Superior temporal gyrus (tissue), 1 donor: ENCODE results near the gene UBE2U.
"Not testable (repeated sequence)": the region's sequence is repeated elsewhere in the genome, so short reads cannot be mapped to it uniquely, and the experiment has no call there.

ENCODE experiments used
- DNase-seq: peaks from one replicate; pipeline ENCODE4 v3.0.0-alpha.2; 2016; ENCODE audit errors: extremely low spot score

Gene UBE2U

DNA sequence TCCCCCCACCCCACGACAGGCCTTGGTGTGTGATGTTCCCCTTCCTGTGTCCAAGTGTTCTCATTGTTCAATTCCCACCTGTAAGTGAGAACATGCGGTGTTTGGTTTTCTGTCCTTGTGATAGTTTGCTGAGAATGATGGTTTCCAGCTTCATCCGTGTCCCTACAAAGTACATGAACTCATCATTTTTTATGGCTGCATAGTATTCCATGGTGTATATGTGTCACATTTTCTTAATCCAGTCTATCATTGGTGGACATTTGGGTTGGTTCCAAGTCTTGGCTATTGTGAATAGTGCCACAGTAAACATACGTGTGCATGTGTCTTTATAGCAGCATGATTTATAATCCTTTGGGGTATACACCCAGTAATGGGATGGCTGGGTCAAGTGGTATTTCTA lies 36.1 kb downstream of the UBE2U start:
- not testable (repeated sequence) for DNase-seq

DNA sequence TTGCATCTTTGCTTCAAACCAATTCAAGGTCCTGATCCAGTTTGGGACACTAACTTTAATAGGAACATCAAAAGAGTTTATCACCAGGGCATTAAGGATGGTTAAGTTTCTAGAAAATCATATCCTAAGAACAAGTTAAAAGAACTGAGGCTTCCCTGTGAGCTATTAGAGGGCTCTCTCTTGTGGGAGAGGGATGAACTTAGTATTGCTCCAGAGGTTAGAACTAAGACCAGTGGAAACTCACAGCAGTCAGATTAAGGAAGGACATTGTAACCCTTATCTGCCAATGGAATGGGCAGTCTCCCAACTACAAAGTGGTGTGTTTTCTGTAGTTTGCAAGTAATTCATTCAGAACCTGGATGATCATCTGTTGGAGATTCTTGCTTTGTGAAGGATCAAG lies 36.8 kb downstream of the UBE2U start:
- DNase-seq: no peak

DNA sequence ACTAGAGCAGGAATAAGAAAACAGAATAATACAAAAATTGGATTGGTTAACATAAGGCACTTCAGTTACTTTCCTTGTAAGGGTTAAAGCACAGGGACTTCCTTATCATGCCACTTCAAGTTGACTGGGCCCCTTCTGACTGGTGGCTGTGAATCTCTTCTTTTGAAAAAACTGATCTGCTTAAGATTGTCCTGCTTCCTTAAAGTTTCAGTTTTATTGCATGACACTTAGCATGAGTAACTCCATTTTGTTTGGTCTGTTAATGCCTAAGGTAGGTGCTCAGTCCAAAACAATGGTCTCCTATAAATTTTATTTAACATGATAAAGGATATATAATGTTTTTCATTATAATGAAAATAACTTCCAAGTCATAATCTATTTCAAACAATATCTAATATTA lies 37.6 kb downstream of the UBE2U start:
- DNase-seq: no peak

DNA sequence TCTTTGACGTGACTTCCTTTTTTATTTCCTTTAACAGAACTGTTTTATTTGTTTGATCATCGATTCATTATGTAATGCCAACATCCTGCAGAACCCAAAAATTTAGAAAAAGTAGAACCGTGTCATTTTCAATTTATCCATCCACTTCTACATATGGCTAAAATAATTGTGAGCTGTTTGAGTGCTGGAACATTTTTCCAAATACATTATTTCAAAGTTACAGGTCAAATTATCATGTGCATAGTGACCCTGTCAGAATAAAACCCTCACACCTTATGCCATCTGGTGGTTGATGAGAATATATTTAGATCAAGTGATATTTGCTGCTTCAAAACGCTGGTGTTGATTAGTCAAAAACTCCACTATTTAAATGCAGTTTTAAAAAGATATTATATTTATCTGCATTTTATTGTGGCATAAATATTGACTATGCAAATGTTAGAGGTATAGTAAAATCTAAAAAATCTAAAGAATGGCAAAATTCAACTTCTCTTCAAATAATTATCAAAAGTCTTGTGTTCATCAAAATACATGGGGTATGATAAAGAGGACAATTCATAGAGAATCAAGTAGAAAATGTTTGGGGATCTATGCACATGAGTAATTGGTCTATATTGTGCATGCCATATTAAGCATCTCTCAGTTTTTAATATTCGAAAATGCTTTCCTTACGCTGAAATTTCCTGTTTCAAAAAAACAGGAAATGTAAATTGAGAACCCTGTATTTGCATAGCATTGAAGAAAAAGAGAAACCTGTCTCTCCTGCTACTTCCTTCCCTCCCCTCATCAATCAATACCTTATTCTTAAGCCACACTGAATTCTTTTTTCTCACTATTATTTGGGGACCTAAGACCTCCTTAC lies 39.7 kb downstream of the UBE2U start:
- DNase-seq: peak; percentile 80

DNA sequence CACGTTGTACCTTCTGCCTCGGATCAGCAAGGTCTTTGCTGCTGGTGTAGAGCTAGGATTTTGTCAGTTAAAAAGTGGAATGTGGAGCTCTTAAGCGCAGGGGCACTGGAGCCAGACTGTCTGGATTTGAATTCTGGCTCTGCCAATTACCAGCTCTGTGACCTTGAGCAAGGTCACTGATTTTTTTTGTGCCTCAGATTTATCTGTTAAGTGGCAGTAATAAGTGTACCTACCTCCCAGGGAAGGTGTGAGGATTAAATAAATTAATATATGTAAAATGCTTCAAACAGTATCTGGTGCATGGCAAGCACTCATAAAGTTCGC lies 40.3 kb downstream of the UBE2U start:
- no peak for DNase-seq

DNA sequence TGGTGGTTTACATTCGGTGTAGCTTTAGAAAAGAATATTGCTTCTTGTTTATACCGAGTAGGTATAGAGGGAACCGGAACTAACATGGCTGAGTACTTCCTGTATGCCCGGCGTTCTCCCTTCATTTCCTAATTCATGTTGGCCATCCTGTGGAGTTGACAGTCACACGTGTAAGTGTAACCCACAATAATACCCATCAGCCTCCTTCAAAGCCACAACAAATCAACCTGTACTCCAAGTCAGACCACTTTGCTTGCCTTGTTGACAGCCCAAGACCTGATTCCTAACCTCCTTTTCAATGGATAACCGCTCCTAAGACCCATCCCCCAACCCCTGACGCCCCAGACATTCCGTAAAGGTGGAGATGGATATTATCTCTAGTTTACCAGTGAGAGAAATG lies 42.1 kb downstream of the UBE2U start:
- DNase-seq: no peak

DNA sequence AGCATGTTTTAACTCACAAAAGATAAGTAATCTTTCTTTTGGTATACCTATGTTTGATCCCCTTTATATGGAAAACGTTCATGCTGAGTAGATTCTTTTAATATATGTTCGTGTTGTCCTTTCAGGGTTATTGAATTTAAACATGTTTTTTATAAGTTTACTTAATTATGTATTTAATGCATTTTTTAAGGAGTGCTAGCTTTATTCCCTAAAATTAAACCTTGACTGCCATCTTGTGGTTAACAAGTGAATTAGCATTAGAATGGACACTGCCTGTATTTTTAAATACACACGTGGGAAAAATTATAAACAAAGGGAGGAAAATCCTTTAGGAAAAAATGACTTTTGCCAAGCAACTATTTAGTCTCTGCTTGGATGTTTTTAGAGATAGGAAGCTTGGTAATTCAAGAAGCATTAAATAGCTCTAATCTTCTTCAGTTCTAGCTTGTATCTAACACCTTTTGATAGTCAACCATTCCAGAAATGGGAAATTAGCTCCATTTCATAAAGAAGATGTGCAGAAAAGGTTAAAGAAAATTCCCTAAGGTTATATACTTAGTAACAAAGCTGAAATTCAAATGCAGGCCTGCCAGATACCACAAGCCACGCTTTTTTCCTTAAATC lies 43.0 kb downstream of the UBE2U start:
- DNase-seq: peak; percentile 88

DNA sequence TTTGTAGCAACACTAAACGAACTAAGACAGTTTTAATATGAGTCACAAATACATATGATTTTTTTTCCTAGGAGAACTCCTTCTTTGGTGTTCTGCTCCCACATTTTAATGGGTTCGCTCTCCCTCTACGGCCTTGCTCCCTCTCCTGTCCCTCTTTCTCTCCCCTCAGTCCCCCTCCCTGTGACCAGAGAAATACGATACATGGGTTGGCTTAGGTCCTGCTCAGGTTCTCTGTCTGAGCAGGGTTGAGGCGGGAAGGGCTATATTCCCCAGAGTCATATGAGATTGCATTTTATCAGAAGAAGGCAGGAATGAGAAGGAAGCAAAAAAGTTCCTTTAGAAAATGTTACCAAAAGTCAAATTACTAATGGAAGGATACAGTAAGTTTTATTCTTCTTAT lies 44.6 kb downstream of the UBE2U start:
- no peak for DNase-seq

DNA sequence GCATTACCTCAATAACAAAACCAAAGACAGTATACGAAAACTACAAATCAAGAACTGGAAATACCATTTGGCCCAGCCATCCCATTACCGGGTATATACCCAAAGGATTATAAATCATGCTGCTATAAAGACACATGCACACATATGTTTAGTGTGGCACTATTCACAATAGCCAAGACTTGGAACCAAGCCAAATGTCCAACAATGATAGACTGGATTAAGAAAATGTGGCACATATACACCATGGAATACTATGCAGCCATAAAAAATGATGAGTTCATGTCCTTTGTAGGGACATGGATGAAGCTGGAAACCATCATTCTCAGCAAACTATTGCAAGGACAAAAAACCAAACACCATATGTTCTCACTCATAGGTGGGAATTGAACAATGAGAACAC lies 47.0 kb downstream of the UBE2U start:
- not testable (repeated sequence) for DNase-seq

DNA sequence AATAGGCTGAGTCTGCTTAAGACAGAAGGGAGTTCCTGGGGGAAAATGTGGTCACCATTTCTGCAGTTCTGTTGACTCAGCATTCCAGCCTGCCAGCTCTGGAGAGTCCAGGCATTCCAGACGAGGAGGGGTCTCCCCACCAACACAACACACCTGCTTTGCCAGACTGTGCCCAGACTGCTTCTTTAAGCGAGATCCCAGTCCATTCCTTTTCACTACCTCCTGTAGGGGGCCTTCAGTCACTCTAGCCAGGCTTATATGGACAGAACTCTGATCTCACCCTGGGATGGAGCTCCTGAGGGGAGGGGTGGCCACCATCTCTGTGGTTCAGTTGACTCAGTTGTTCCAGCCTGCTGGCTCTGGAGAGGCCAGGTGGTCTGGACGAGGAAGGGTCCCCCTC lies 48.5 kb downstream of the UBE2U start:
- DNase-seq: no peak

DNA sequence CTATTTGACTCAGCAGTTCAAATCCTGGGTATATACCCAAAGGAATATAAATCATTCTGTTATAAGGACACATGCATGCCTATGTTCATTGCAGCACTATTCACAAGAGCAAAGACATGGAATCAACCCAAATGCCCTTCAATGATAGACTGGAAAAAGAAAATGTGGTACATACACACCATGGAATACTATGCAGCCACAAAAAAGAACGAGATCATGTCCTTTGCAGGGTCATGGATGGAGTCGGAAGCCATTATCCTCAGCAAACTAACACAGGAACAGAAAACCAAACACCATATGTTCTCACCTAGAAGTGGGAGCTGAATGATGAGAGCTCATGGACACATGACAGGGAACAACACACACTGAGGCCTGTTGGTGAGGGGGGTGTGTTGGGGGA lies 53.8 kb downstream of the UBE2U start:
- DNase-seq: not testable (repeated sequence)

DNA sequence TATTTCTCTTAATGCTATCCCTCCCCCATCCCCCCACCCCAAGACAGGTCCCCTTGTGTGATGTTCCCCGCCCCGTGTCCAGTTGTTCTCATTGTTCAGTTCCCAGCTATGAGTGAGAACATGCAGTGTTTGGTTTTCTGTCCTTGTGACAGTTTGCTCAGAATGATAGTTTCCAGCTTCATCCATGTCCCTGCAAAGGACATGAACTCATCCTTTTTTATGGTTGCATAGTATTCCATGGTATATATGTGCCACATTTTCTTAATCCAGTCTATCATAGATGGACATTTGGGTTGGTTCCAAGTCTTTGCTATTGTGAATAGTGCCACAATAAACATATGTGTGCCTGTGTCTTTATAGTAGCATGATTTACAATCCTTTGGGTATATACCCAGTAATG lies 55.0 kb downstream of the UBE2U start:
- DNase-seq: not testable (repeated sequence)

DNA sequence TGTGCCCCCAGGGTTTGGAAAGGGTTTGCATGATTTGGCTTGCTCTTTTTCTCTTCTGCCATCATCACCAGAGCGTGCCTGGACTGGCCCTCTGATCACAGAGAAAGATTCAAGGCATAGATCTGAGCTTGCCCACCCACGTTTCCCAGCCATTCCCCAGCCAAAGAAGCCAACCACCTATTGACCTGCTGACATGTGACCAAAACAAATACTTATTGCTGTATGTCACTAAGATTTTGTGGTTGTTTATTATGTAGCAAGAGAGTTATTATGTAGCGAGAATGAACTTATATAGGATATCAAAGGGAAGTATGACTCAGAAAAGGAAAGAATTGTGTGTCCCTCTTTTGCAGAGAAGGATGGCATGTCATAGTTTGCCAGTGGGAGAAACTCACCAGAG lies 59.9 kb downstream of the UBE2U start:
- no peak for DNase-seq

DNA sequence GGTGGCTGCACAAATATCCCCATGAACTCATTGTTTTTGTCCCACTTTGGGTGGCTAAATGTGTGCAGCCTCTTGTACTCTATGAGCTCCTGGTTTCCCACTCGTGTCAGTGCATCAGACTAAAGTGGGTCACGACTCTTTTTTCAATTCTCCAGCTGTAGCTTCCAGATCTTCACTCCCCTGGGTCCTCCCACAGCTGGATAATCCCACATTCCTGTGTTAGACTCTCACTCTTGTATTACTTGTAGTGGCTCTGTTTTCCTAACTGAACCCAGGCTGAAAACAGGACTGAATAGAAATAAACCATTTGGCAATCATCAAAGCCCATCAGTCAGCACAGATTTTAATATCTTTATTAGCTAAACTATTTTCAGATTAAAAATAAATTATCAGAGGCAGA lies 60.4 kb downstream of the UBE2U start:
- DNase-seq: no peak

DNA sequence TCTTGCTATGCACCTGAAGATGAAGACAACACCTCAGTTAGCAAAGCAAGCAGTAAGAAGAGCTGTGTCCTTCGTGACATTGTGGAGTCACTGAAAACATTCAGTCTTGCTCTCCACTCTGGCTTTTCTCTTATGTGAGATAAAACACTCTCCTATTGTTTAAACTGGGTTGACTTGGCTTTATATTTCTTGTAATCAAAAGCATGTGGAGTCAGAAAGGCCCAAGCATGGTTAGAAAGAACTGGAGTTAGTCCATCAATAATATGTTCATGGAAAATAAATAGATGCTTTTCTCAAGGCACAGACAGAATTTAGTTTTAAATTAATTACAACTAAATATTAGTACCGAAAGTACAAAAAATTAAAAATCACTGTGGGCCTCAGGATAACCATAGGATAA lies 61.7 kb downstream of the UBE2U start:
- no peak for DNase-seq

DNA sequence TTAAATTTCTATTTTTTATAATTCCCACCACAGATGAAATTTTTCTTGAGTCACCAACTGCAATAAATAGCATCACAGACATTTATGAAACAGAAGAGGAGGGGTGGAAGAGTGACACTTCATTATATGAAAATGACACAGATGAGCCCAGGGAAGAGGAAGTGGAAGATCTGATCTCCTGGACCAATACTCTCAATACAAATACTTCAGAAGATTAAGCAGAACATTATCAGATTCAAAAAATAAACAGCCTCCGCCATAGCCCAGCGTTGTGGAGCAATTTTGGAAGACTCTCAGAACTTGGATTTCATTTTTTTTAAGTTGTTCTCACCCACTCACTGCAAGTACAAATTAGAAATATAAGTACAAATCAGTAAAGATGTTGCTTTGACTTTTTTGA lies 63.6 kb downstream of the UBE2U start:
- DNase-seq: no peak

DNA sequence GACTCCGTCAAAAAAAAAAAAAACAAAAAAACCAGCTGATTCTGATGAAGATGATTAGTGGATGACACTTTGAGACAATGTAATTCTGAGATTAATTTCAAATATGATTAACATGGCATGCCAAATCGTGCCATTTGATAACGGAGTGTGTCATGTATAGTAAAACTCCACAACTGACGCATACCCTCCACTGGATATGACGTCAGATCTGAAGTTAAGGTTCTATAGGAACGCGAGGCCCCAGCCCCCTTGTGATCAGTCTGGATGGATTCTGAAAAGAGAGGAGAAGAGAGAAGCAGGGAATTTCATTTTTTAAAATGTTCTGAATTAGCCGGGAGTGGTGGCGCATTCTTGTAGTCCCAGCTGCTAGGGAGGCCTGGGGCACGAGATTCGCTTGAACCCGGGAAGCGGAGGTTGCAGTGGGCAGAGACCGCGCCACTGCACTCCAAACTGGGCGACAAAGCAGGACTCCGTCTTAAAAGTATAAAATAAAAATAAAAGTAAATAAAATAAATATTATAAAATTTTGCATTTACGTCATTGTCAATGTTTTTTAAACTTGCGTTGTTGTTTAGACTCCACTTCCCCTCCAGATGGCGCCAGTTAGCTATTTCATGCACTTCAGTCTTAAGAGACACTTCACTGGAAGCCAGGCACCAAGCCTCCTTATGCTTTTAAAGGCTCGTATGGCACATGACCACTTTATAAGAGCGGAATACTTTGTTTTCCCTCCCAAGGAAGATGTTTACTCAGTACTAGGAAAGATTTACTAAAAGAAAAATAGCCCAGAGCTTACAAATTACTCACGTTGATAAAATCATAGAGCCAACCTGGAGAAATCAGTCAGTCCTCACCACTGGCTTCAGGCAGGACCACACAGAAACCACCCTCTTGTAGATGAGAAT lies 65.5 kb downstream of the UBE2U start:
- peak; percentile 92 for DNase-seq

DNA sequence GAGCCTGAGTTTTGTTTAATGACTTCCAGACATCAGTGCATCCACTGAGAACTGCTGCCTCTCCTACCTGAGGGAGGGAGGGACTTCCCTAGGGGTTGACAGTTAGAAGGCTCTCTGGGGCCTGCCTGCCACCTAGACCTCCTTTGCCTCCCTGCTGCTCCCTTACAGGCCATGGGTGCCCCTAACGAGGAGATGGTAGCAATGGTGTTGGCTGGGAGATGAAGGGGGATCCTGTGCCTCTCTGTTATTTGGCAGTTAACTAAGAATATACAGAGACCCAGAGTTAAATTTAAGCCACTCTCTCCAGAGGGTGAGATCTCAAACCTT lies 66.1 kb downstream of the UBE2U start:
- DNase-seq: no peak

DNA sequence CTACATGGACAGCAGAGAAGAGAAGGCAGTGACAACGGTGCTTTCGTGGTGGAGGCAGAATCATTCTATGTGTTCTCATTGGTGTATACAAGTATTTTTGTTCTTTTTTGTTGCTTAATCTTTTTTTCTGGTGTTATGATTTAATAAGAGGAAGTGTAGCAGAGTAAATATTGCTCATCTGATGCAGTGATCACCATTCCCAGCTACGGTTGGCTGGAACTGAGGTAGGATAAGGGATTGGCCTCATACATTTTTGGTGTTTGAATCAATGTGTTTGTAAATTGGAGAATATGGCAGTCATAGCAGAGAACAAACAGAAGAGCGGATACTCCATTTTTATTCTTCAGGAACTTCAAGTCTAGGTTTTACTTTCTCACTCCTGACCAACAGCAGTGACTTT lies 76.6 kb downstream of the UBE2U start:
- DNase-seq: no peak

DNA sequence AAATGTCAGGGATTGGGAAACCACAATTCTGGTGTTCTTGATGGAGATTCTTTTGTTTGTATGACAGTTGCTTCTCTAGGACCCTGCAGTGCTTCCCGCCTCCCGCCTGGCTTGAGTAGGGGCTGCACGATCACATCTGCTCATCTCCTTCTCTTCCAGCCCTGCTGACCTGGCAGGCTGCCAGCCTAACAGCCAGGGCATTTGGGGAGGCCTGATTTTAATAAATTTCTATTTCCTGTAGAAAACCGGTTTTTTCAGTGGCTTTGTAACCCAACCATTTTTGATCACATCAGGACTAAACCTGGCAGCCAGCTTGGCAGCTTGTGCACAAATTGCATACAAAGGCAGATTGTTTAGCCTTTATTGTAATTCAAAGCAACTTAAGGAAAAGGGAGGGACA lies 78.9 kb downstream of the UBE2U start:
- peak; percentile 29 for DNase-seq

DNA sequence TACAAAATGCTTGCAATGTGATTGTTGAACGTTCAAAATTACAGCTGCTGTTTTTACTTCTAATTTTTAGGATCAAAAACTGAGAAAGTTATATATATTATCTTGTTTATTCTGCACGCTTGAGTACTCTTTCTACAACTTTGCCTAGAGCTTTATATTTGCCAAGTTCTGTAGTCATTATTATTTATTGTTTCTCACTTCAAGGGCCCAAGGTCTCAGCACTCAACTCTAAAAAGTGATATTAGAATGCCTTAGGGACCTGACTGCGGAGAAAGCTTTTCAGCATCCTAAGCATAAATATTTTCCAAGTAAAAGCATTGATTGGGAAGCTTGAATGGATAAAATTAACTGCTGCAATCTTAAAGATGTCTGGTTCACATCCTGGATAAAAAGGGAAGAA lies 83.6 kb downstream of the UBE2U start:
- no peak for DNase-seq

DNA sequence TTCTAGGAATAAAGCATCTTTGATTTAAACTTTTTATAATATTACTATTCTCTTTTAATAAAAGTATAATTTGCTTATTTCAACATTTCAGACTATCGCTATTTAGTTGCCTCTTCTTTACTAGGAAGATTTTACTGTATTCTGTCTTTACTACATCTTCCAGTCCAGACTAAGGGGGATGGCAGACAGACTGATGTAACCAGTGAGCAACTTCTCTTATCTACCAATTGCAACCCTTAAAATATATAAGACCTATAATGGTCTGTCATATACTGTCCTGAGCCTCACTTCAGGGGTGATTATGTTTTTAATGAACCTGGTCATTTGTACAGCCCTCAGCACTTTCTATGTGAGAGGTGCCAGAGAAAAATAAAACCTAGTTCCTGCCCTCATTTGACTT lies 87.0 kb downstream of the UBE2U start:
- no peak for DNase-seq

DNA sequence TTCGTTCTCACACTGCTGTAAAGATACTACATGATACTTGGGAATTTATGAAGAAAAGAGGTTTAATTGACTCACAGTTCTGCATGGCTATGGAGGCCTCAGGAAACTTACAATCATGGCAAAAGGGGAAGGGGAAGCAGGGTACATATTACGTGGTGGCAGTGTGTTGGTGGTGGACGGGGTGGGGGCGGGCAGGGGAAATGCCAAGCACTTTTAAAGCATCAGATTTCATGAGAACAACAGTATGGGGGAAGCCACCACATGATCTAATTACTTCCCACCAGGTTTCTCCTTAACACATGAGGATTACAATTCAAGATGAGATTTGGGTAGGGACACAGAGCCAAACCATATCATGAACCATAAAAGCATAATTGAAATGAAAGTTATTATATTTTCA lies 88.5 kb downstream of the UBE2U start:
- no peak for DNase-seq
